Measurements from ENCODE around the gene ESYT2. TPM values are rescaled to one million over a fixed set of nuclear protein-coding genes. Genes with fewer than 3 reads are reported as not detected.

ESYT2 gene
- total RNA-seq, 4 donors from 2014 or later = 209 to 286 (median 230) TPM

GRCh38 chr7:158728911-158729645 is 100.2 kb downstream of the ESYT2 start:
- Histone ChIP-seq H3K27ac (no peak overlapping the region), H3K4me3 (no peak overlapping the region), H3K4me1 (peaks cover 0 to 12% (median 0%) of the 10 kb centered on the region in 3 donors), H3K9me3 (no peaks in the 10 kb centered on the region), H3K27me3 (no peaks in the 10 kb centered on the region), H3K36me3 (peaks cover 0 to 44% of the 10 kb centered on the region in 2 donors)
- 82 to 86% methylated on average over 4 to 16 of the region's 16 CpGs for WGBS, 2 donors (ENCODE audit: low coverage in 1 of 2)
- no peak for ATAC-seq
- TF ChIP-seq, protein P1, sequence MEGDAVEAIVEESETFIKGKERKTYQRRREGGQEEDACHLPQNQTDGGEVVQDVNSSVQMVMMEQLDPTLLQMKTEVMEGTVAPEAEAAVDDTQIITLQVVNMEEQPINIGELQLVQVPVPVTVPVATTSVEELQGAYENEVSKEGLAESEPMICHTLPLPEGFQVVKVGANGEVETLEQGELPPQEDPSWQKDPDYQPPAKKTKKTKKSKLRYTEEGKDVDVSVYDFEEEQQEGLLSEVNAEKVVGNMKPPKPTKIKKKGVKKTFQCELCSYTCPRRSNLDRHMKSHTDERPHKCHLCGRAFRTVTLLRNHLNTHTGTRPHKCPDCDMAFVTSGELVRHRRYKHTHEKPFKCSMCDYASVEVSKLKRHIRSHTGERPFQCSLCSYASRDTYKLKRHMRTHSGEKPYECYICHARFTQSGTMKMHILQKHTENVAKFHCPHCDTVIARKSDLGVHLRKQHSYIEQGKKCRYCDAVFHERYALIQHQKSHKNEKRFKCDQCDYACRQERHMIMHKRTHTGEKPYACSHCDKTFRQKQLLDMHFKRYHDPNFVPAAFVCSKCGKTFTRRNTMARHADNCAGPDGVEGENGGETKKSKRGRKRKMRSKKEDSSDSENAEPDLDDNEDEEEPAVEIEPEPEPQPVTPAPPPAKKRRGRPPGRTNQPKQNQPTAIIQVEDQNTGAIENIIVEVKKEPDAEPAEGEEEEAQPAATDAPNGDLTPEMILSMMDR (IDR thresholded peaks at IDR 0.05) = no peak
- TF ChIP-seq POLR2AphosphoS5 (IDR thresholded peaks at IDR 0.05) (no peak), POLR2A (IDR thresholded peaks at IDR 0.05) (no peak), EP300 (IDR thresholded peaks at IDR 0.05) (no peak)

- WGBS, 2 donors (ENCODE audit: low coverage in 1 of 2) = 95% methylated on average over 4 of the region's 5 CpGs; no CpG with 5 or more reads in 1 of the 2 donors
- ATAC-seq = no peak
- H3K36me3 ChIP-seq = peaks cover 0 to 30% of the 10 kb centered on the region in 2 donors
- peaks cover 0 to 6% (median 0%) of the 10 kb centered on the region in 3 donors for H3K4me1 ChIP-seq
- H3K4me3 ChIP-seq = no peak overlapping the region
- H3K27me3 ChIP-seq = no peaks in the 10 kb centered on the region
- TF ChIP-seq, protein P1 (IDR thresholded peaks at IDR 0.05) = no peak
- TF ChIP-seq POLR2A (IDR thresholded peaks at IDR 0.05) (no peak), EP300 (IDR thresholded peaks at IDR 0.05) (no peak), POLR2AphosphoS5 (IDR thresholded peaks at IDR 0.05) (no peak)
- no peaks in the 10 kb centered on the region for H3K9me3 ChIP-seq
- no peak overlapping the region for H3K27ac ChIP-seq
Measured at GRCh38 chr7:158727690-158728089, 101.6 kb downstream of the ESYT2 start.

DNA sequence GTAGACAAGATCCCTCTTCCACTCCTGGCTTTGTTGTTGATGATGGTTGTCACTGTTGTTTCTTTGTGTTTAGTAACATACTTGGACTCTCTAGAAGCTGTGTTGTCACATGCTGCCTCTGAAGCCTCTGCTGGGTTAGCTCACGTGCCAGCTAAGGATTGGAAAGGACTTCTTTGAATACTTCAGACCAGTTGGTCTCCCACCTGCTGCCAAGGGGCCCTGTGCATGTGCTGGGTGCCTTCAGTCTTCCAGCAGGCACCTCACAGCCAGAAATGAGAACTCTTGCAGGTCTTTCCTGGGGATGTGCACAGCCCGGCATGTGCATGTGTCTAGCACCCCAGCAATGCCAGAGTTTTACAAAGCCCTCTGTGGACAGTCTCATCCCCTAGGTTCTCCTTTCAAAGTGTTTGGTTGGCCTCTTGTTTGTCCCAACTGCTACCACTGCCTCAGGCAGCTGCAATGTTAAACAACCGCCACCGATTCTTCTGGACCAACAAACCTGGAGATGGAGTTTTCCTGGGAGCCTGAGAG is 103.0 kb downstream of the ESYT2 start:
- H3K4me3 ChIP-seq = no peak overlapping the region
- no peaks in the 10 kb centered on the region for H3K9me3 ChIP-seq
- H3K4me1 ChIP-seq = peaks cover 0 to 5% (median 0%) of the 10 kb centered on the region in 3 donors
- H3K27me3 ChIP-seq = no peaks in the 10 kb centered on the region
- ATAC-seq = no peak
- no peak overlapping the region for H3K27ac ChIP-seq
- TF ChIP-seq POLR2AphosphoS5 (IDR thresholded peaks at IDR 0.05) (no peak), EP300 (IDR thresholded peaks at IDR 0.05) (no peak), POLR2A (IDR thresholded peaks at IDR 0.05) (no peak)
- TF ChIP-seq, protein P1 (IDR thresholded peaks at IDR 0.05) = no peak
- 94% methylated on average over 2 to 3 of the region's 4 CpGs for WGBS, 2 donors (ENCODE audit: low coverage in 1 of 2)
- H3K36me3 ChIP-seq = peaks cover 0 to 17% of the 10 kb centered on the region in 2 donors

DNA sequence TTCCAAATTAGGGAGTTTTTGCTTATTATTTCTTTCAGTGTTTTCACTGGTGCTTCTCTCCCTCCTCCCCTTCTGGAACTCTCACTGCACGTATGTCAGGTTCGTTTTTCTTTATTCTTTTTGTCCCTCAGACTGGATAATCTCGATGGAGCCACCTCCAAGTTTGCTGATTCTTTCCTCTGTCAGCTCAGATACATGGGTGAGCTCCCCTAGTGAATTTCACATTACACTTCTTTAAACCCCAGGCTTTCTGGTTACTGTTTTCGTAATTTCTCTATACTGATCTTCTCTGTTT is 103.9 kb downstream of the ESYT2 start:
- no peak for ATAC-seq
- Histone ChIP-seq H3K36me3 (peaks cover 0 to 8% of the 10 kb centered on the region in 2 donors), H3K4me1 (no peaks in the 10 kb centered on the region), H3K4me3 (no peak overlapping the region), H3K27ac (no peak overlapping the region), H3K9me3 (no peaks in the 10 kb centered on the region), H3K27me3 (no peaks in the 10 kb centered on the region)
- TF ChIP-seq, protein P1 (IDR thresholded peaks at IDR 0.05) = no peak
- TF ChIP-seq POLR2A (IDR thresholded peaks at IDR 0.05) (no peak), POLR2AphosphoS5 (IDR thresholded peaks at IDR 0.05) (no peak), EP300 (IDR thresholded peaks at IDR 0.05) (no peak)
- WGBS, 2 donors (ENCODE audit: low coverage in 1 of 2) = 60 to 71% methylated on average over 4 of the region's 4 CpGs
